NB4 (cell line): ENCODE results near the gene ZCCHC14.
"Not testable (repeated sequence)": the region's sequence is repeated elsewhere in the genome, so short reads cannot be mapped to it uniquely, and the experiment has no call there.

Experiments used
- DNase-seq: peaks from one replicate; pipeline ENCODE4 v3.0.0; 2010; ENCODE audit warnings: low read depth
- H3K4me3 ChIP-seq: one replicate; pipeline ENCODE4 v1.5.1; 2011; ENCODE audit warnings: mild to moderate bottlenecking, low read depth, low read length, moderate library complexity
- CTCF ChIP-seq: IDR thresholded peaks from one replicate; pipeline ENCODE4 v1.5.1; 2012; ENCODE audit warnings: low read depth, low read length
- MAX ChIP-seq: IDR thresholded peaks from 2 replicates; pipeline ENCODE4 v1.6.1; 2011; ENCODE audit warnings: low read depth, low read length
- MYC ChIP-seq: IDR thresholded peaks from 2 replicates; pipeline ENCODE4 v1.6.1; 2011; ENCODE audit warnings: low read depth, low read length
- POLR2A ChIP-seq: IDR thresholded peaks from 2 replicates; pipeline ENCODE4 v1.6.1; 2011; ENCODE audit warnings: mild to moderate bottlenecking; ENCODE audit not compliant: insufficient read length; ENCODE audit errors: extremely low read depth

ZCCHC14 gene

DNA sequence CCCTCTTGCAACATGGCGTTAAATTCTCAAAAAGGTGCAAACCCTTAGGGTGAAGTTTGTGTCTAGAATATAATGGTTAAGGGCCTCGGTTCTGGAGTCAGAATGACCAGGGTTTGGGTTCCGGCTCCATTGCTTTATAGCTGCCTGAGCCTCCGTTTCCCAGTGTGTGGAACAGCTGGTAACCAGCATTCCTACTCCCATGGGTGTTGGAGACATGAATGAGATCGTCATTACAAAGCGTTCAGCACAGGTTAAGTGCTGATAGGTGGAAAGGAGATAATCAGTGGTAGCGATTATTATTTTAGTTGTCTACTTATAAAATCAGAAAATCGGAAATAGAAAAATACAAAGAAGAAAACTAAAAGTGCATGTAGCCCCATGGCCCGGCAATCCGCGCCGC, 23.5 kb upstream of the ZCCHC14 start:
- no peak for TF ChIP-seq CTCF
- no peak for TF ChIP-seq POLR2A
- no peak for TF ChIP-seq MAX
- no peak for TF ChIP-seq MYC
- no peak for DNase-seq

DNA sequence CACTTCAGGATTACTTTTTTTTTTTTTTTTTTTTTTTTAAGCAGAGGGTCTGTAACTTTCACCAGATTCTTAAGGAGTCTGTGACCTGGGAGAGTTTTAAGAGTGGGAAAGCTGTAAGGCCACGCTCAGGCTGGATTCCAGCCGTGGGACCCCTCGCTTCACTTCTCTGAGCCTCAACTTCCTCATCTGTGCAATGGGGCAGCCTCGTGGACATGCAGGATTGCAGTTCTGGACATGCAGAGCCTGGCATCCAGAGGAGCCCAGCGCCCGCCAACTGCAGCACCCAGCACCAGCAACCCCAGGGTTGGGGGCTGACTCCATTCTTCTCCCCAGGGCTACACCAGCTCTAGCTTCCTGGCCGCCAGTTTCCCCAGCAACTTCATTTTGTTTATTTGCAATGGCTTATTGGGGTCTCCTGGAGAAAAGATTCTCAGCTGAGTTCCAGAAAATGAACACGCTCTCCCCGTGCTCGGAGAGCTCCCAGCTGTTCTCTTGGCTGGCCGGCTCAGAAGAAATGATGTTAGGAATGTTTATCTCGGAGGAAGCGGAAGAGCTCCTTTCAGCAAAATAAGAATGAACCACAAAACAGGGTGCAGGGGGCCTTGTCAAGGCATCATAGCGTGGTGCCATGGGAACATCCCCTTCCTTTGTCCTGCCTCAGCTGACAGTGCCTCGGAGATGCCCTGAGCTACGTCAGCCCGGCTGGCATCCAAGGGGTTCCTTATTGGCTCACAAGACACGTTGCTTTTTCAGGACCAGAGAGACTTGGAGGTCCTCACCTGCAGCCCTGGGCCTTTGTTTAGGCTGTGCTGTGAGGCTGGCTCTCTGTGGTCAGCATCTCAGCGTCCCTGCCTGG, 22.9 kb upstream of the ZCCHC14 start:
- no peak for TF ChIP-seq MAX
- TF ChIP-seq POLR2A: no peak
- TF ChIP-seq MYC: no peak
- TF ChIP-seq CTCF: no peak
- no peak overlapping the region for H3K4me3 ChIP-seq
- DNase-seq: no peak

More for the DNA sequence above, 23.5 kb upstream of the ZCCHC14 start:
- no peak overlapping the region for H3K4me3 ChIP-seq

GRCh38 chr16:87509778-87510177, 17.0 kb upstream of the ZCCHC14 start:
- H3K4me3 ChIP-seq, DNase-seq: not testable (repeated sequence)

- TF ChIP-seq MAX (no peak), MYC (no peak), POLR2A (no peak), CTCF (no peak)
- H3K4me3 ChIP-seq: no peak overlapping the region
- no peak for DNase-seq
Measured at GRCh38 chr16:87507351-87508069, 14.7 kb upstream of the ZCCHC14 start.

DNA sequence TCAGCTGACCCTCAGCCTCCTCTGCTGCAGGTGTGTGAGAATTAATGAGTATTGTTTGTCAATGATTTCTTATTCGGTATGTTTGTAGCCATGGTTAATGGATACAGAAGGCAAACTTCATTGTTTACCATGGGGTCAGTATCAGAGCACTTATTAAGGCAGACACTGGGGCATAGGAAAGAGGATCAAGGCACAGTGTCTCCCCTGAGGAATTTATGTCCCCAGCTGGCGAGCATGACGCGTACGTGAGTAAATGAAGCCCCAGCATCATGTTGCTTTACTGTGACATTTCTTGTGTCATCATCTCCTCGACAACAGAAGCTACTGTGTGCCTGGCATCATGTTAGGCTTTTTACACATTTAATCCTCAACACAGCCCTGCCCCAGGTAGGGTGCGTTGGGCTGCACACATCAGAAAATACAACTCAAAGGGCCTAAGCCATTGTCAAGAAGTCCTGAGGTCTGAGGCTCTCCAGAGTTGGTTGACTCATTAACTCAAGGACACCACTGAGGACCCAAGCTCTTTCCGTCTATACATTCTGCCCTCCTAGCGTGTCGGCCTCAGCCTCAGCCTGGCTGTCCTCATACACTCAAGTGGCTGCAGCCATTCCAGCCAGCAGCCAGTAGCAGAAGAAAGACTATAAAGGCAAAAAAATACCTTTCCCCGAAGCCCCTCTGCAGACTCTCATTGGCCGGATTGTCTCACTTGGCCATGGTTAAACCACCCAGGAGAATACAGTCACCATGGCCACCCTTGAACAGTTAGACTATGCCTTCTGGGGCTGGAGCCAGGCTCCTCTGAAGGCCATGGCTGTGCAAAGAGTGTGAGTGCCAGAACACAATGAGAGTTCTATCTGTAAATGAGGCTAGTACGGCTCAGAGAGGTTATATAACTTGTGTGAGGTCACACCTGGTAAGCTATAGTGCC, 13.9 kb upstream of the ZCCHC14 start:
- H3K4me3 ChIP-seq: no peak overlapping the region
- no peak for TF ChIP-seq POLR2A
- no peak for TF ChIP-seq CTCF
- no peak for TF ChIP-seq MYC
- no peak for TF ChIP-seq MAX
- DNase-seq: no peak

DNA sequence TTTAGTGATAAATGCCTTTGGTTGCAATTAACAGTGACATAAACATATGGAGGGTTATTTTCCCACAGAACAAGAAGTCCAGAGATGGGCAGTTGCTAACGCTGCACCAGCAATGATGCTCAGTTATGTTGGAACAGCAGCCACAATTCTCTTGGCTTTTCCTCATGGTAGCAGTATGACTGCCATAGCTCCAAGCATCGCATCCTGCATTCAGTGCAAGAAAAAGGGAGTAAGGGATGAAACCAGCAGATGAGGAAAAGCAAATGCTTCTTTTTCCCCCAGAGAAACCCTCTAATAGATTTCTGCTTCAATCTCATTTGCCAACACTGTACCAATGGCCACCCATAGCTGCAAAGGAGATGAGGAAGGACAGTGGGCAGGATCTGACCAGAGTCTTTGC, 13.0 kb upstream of the ZCCHC14 start:
- TF ChIP-seq POLR2A: no peak
- no peak for DNase-seq
- H3K4me3 ChIP-seq: no peak overlapping the region

DNA sequence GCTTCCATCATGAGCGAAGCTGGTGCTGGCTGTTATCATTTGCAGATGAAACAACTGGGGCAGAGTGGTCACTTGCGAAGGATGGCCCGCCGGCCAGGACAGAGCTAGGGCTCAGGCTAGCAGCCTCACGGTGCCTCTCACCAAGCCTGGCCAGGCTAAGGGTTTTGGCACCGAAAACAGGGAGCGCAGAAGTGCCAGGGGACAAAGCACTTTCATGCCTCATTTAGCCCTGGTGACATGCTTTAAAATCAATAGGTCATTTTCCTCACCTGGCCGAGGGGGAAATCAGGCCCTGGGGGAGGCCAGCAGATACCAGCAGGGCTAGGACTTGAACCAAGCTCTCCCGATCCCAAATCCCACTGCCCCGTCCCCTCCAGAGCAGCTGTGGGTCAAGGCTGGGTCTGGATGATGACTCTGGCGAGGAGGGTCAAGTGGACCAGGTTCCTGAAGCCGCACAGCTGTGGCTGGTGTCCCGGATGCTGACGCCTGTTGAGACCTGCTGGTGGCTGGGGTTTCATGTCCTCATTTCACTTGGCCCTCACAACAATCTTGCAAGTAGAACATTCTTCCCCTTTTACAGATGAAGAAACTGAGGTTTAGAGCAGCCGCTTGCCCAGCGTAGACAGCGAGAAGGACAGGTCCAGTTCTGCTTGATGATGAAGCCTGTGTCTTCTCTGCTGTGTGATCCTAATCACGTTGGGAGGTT, 10.6 kb upstream of the ZCCHC14 start:
- not testable (repeated sequence) for H3K4me3 ChIP-seq, DNase-seq
